Measurements from ENCODE around the gene HOOK2. TPM values are rescaled to one million over a fixed set of nuclear protein-coding genes. Genes with fewer than 3 reads are reported as not detected.

The HOOK2 gene
- total and polyA plus RNA-seq, 2 of the 13 experiments (the other 11 are each of a cell fraction or from before 2014, with no cell fraction given): 9.2 to 12.9 TPM

GRCh38 chr19:12774588-12775555 lies at the start of gene HOOK2 (continued):
- TF ChIP-seq ZKSCAN5 (CRISPR knock-in tag; IDR thresholded peaks at IDR 0.05) (0 out of 2 replicates have a peak, but pooled peaks have one; percentile 49), ZNF790 (CRISPR knock-in tag; IDR thresholded peaks at IDR 0.05; ENCODE audit: borderline replicate concordance) (0 out of 2 replicates have a peak, but pooled peaks have one; percentile 40), ZNF234 (CRISPR knock-in tag; conservative IDR thresholded peaks at IDR 0.05) (0 out of 2 replicates have a peak, but pooled peaks have one; percentile 31), MYC (CRISPR knock-in tag; IDR thresholded peaks at IDR 0.05; ENCODE audit: borderline replicate concordance) (peak; percentile 55; the same call in 1 of the 2 replicates), KLF12 (CRISPR knock-in tag; IDR thresholded peaks at IDR 0.05; ENCODE audit: borderline replicate concordance) (0 out of 2 replicates have a peak, but pooled peaks have one; percentile 21), ZNF776 (CRISPR knock-in tag; IDR thresholded peaks at IDR 0.05) (peak; percentile 74; the same call in 1 of the 2 replicates), MEF2D (CRISPR knock-in tag; IDR thresholded peaks at IDR 0.05) (no peak), IRF1 (CRISPR knock-in tag; IDR thresholded peaks at IDR 0.05; ENCODE audit: low read depth) (no peak), ZNF598 (CRISPR knock-in tag; IDR thresholded peaks at IDR 0.05; ENCODE audit: borderline replicate concordance) (0 out of 2 replicates have a peak, but pooled peaks have one; percentile 66), SYNCRIP (IDR thresholded peaks at IDR 0.05; ENCODE audit: insufficient read depth, low read depth, low read length) (no peak), ARID5B (CRISPR knock-in tag; IDR thresholded peaks at IDR 0.05) (0 out of 2 replicates have a peak, but pooled peaks have one; percentile 6), ZFX (CRISPR knock-in tag; IDR thresholded peaks at IDR 0.05; ENCODE audit: low read depth) (peak; percentile 74), EHMT2 (IDR thresholded peaks at IDR 0.05; ENCODE audit: borderline replicate concordance, low read depth, low read length) (no peak), PATZ1 (CRISPR knock-in tag; IDR thresholded peaks at IDR 0.05) (no peak), ZBTB33 (CRISPR knock-in tag; IDR thresholded peaks at IDR 0.05) (peak; percentile 84)
- TF ChIP-seq, protein P1, sequence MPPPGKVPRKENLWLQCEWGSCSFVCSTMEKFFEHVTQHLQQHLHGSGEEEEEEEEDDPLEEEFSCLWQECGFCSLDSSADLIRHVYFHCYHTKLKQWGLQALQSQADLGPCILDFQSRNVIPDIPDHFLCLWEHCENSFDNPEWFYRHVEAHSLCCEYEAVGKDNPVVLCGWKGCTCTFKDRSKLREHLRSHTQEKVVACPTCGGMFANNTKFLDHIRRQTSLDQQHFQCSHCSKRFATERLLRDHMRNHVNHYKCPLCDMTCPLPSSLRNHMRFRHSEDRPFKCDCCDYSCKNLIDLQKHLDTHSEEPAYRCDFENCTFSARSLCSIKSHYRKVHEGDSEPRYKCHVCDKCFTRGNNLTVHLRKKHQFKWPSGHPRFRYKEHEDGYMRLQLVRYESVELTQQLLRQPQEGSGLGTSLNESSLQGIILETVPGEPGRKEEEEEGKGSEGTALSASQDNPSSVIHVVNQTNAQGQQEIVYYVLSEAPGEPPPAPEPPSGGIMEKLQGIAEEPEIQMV (CRISPR knock-in tag; IDR thresholded peaks at IDR 0.05; ENCODE audit: low read depth): peak; percentile 59; the same call in 1 of the 2 replicates

Measured in HepG2 (cell line).